HG02798 (cell line): ENCODE measurements around the gene VWC2L.

Source experiments
- ATAC-seq: cut with Tn5 transposase; IDR thresholded peaks from one replicate; pipeline ENCODE4 v1.9.1; 2021; ENCODE audit warnings: mild to moderate bottlenecking; ENCODE audit not compliant: unreplicated experiment, poor library complexity

Gene VWC2L

DNA sequence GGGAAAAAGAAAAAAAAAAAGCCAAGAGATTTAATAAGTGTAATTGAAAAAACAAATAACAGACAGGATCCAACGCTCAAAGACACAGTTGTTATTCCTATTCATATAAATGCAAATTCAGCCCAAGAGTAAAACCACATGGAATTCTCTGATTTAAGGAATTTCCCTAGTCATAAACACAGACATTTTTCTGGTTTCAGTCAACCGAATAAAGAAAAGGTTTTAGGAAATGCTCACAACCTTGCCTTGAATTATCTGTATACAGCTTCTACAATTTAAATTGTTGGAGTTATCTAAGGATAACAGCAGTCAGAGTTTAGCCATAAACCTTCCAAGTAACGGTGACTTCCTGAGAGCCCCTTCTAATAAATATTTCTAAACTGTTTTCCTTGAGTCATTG, 122.7 kb downstream of the VWC2L start:
- no peak for ATAC-seq

GRCh38 chr2:214536625-214537024, 125.8 kb downstream of the VWC2L start:
- ATAC-seq: no peak

DNA sequence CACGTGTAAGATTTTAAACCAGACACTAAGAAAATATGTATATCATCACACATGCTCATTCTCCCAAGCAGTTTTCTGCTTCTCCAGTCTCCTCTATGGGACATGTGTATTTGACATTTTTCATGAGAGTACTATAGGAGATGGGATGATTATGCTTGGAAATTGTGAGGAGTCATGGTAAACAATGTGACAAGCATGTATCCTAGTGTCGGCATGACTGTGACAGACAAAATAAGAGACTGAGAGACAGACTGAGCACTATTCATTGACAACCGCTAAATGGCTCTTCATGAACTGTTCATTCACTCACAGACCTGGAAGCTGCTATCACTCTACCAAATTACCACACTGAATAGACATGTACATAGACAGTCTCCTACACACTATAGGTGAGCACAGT, 127.1 kb downstream of the VWC2L start:
- ATAC-seq: no peak

- ATAC-seq: no peak
Observed at GRCh38 chr2:214542295-214542694, 131.4 kb downstream of the VWC2L start.

- no peak for ATAC-seq
Observed at GRCh38 chr2:214542866-214543265, 132.0 kb downstream of the VWC2L start.

GRCh38 chr2:214543386-214543955, 132.6 kb downstream of the VWC2L start:
- no peak for ATAC-seq

DNA sequence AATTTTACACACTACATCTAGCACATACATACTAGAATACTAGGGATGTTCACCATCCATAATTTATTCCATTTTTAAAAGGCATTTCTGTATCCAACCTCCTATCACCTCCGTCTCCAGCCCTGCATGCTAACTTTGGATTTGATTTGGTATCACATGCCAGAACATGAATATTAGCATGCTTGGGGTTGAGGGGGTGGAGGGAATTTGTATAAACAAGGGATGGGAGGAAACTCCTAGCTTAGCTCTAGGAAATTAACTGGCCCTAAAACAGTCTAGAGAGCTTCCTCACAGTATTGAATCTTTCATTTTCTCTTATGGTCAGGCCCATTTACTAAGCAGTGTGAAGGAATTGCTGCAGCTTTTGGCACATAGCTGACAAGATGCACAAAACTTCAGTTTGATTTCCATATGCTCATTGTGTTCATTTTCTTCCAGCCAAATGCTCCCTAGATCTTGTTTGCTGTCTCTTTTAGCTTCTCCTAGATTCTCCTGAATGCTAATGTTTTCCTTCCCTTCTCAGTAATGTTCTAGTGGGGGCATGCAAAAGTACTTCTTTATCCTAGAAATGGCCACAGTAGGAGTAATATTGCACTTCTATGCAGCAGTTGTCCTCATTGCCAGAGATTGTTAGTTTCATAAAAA, 135.2 kb downstream of the VWC2L start:
- no peak for ATAC-seq

DNA sequence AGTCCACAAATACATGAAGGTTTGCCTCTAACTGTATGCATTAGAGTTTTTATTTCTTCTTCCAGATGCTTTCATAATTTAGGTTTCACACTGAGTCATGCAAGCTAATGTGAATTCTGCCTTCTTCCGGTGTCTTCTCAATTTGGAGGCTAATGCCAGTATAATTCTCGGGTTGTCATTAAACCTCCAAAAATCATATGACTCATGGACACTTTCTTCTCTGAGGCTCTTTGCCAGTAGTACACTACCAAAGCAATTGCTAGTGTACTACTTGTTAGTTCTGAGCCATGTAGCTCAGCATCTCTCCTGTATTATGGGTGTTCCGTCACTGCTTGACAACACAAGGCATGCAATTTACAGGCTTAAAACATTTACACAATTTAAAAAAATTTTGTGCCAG, 137.1 kb downstream of the VWC2L start:
- no peak for ATAC-seq

DNA sequence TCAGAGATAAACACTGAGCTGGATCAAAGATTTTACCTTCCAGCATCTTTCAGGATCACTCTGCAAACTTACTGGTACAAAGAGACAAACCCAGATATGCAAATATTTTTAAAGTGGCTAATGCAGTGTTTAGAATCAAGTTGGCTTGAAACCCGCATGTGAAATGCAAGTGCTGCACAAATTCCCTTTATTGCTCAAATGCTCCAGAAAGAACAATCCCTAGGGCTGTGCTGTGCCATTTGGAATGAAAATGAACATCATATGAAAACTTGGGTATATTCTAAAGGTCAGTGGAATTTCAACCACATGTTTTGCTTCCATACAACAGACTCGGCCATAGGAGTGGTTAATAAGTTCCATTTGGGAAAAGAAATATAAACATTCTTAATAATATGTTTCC, 139.1 kb downstream of the VWC2L start:
- no peak for ATAC-seq

GRCh38 chr2:214550786-214551185, 139.9 kb downstream of the VWC2L start:
- ATAC-seq: no peak

- no peak for ATAC-seq
Observed at GRCh38 chr2:214557884-214558283, 147.0 kb downstream of the VWC2L start.

DNA sequence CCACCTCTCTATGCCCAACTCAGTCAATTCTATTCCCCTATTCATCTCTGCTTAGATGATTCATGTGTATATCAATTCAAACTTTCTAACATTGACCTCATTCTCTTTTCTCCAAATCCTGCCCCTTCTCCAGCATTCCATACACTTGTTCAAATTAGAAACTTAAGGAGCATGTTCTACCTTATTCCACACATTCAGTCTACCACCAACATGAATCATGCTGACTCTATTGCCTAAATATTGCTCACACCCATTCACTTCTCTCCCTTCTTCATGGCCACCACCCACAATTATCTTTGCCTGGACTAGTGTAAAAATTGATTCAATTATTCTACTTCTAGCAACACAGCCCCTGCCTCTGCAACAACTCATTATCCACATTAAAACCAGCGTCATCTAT, 147.5 kb downstream of the VWC2L start:
- ATAC-seq: no peak

DNA sequence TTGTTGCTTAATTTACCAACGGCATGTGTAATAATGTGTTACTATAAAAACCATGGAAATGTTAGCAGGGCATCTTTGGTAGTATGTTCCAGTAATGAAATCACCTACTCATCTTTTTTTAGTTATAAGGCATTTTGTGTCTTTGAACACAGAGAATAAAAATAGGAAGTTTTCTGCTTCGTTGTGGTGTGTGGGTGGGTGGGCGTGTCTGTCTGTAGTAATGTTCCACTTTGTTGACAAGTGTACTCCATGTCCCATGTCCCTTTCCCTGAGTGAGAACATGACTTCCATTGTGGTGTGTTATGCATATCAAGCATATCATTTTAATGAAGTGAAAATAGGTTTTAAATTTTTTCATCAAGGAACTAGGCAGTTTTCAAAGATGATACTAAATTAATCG, 149.3 kb downstream of the VWC2L start:
- no peak for ATAC-seq

DNA sequence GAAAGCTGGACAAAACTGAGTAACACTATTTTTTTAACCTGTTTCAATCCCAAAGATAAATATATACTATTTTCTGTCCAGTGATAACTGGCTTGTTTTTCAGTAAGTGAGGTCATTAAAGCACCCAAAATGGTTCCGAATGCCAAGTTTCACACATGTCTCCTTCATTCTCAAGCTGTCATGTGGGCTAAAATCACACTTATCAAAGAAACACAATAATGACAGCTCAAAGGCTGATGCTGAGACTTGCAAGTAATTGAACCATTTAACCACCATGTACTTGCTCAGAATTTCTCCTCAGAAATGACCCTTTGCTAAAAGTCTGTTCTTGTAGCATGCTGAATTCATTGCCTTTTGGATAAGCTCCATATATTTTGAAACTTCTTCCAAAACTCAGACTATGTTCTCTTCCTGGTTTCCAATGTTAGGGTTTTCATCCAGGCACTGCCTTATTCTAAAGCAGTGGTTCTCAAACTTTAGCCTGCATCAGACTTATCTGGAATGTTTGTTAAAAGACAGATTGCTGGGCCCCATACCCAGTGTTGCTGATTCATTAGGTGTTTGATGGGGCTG, 149.8 kb downstream of the VWC2L start:
- no peak for ATAC-seq

DNA sequence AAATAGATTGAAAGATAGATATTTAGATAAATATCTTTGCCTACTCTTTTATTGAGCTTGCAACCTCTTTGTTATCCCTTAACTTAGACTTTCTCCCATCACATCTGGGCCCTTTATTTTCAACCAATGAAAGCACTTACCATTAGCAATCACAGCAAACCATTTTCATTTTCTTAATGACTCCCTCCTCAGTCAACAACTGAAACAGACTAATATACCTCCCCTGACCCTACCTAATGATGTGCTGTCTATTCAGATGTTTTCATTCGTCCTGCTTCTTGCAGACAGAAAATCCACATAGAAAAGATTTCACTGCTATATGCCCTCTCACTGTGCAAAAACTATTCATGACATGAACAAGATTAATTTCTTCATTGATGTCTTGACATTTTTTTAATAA, 154.4 kb downstream of the VWC2L start:
- no peak for ATAC-seq

- no peak for ATAC-seq
Observed at GRCh38 chr2:214566457-214566856, 155.6 kb downstream of the VWC2L start.

DNA sequence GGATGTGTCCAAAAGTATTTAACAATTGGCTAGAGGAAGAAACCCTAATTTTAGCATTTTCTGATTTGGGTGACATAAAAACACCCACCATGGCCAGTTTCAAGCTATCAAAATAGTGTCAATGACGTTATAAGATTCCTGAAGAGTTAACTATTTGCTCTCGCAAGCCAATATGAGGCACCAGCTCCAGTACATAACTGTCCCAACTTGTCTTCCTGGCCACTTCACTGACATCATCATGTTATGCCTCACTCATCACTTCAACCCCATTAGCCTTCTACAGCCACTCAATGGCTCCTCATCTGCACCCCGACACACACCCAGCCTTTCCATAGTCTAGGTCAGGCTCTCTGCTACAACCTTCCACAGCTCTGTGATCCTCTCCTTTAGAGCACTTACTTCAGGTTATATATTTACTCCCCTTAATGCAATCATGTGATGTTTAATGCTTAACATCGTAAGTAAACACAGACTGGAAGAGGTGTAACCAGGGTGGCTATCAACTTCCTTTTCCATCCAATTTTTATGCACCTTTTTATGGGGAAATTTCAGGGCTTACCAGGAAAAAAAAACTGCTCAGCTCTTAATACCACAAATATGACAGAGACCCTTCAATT, 158.7 kb downstream of the VWC2L start:
- no peak for ATAC-seq

- no peak for ATAC-seq
Observed at GRCh38 chr2:214574084-214574781, 163.4 kb downstream of the VWC2L start.

DNA sequence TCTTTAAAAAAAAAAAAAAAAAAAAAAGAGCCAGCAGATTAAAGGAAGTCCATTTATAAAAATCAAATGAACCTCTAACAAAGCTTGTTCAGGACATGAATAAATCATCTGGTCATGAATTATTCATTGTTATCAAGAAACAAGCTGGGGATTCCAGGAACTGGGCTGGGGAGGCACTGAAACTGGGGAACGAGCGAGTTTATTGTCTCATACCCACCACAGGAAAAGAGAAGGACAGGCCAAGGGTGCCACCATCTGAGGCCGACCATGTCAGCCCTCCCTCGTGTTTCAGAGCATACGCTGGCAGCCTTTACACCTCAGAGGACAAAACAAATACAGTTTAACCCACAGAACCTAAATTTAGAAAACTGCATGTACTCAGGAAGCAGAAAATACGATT, 164.2 kb downstream of the VWC2L start:
- no peak for ATAC-seq

DNA sequence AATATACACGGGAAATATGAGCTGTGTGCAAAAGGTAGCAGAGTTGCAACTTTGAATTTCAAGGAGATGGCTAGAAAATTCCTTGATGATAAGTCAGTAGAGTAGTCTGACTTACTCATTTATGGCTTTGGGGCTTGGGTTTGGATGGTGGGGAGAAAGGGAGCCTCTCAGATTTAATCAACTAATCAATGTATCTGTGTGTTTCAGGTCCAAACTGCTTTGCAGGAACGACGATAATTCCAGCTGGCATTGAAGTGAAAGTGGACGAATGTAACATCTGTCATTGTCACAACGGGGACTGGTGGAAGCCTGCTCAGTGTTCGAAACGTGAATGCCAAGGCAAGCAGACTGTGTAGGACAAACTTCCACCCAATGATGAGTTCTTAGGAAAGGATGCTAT, 164.6 kb downstream of the VWC2L start:
- ATAC-seq: no peak

- no peak for ATAC-seq
Observed at GRCh38 chr2:214577769-214578168, 166.9 kb downstream of the VWC2L start.
